Endothelial cell of umbilical vein (primary cell): Measurements from ENCODE around the gene KCTD14. TPM values are rescaled to one million over a fixed set of nuclear protein-coding genes. Genes with fewer than 3 reads are reported as not detected.

Experiments
- BruUV-seq: library from RNA; stranded (reverse); fragments of 400-500 nt; replicated peaks from 2 replicates; lab custom pipeline; 2021; lab: Mats Ljungman, UMichigan
- CTCF ChIA-PET: fragments of 300-600, 350-600 bp; sonication (Branson Sonifier 250); formaldehyde crosslinking; loops from one replicate; lab custom pipeline; 2021; ENCODE audit warnings: antibody characterized with exemption, inconsistent platforms; lab: Charles Lee
- POLR2A ChIA-PET: fragments of 300-600, 350-600 bp; sonication (Branson Sonifier 250); formaldehyde crosslinking; loops from one replicate; lab custom pipeline; 2021; ENCODE audit warnings: antibody characterized with exemption, inconsistent platforms; lab: Charles Lee
- DNase-seq: peaks from one replicate; pipeline ENCODE4 v3.0.0-alpha.2; 2011; ENCODE audit warnings: low read depth, low spot score
- FAIRE-seq: peaks from 2 replicates; lab custom pipeline; 2011; peaks lifted over from hg19 to GRCh38; lab: Jason Lieb, UNC
- H2AFZ ChIP-seq: 2 replicates; pipeline ENCODE4 v1.6.0; 2012; ENCODE audit warnings: low read depth, low read length, control low read depth, inconsistent platforms
- H3K27ac ChIP-seq: 2 replicates; pipeline ENCODE4 v1.5.1; 2011; ENCODE audit warnings: low read depth, mild to moderate bottlenecking, control low read depth, low read length, moderate library complexity; ENCODE audit not compliant: insufficient read depth
- H3K27me3 ChIP-seq, 2 experiments: 2 replicates each; pipeline versions ENCODE4 v1.6.0 to v1.6.1; 2011; ENCODE audit warnings: low read length in 2 of 2, mixed read lengths in 1 of 2; ENCODE audit not compliant: control insufficient read depth in 2 of 2, insufficient read depth in 2 of 2
- H3K36me3 ChIP-seq, 2 experiments: 2 replicates in 1 of 2; 3 replicates in 1 of 2; pipeline ENCODE4 v1.5.1; 2011; ENCODE audit warnings: low read length in 2 of 2, mild to moderate bottlenecking in 1 of 2, moderate library complexity in 1 of 2; ENCODE audit not compliant: control insufficient read depth in 2 of 2, insufficient read depth in 2 of 2; ENCODE audit errors: extremely low read depth in 1 of 2
- H3K4me1 ChIP-seq: 3 replicates; pipeline ENCODE4 v1.5.1; 2011; ENCODE audit warnings: mild to moderate bottlenecking, low read length; ENCODE audit not compliant: control insufficient read depth, insufficient read depth; ENCODE audit errors: extremely low read depth
- H3K4me2 ChIP-seq: 2 replicates; pipeline ENCODE4 v1.6.1; 2011; ENCODE audit warnings: low read length, control low read depth, mixed read lengths; ENCODE audit not compliant: insufficient read depth
- H3K4me3 ChIP-seq, 3 experiments: fragments of 200-600 bp in 1 of 3; sonication (generic), shearing (Covaris generic) in 1 of 3; replicated peaks in 1 of 3; 2 replicates each; pipeline ENCODE4 v1.5.1; 2011 to 2016; ENCODE audit warnings: control low read depth in 3 of 3, low read length in 3 of 3, mild to moderate bottlenecking in 2 of 3, inconsistent platforms in 1 of 3, low read depth in 1 of 3, moderate library complexity in 1 of 3; ENCODE audit not compliant: insufficient read depth in 1 of 3
- H3K79me2 ChIP-seq: 2 replicates; pipeline ENCODE4 v1.6.0; 2012; ENCODE audit warnings: low read length, inconsistent platforms; ENCODE audit not compliant: control insufficient read depth, insufficient read depth
- H3K9ac ChIP-seq: replicated peaks from 2 replicates; pipeline ENCODE3; 2011; ENCODE audit warnings: low read length, control low read depth; ENCODE audit not compliant: insufficient read depth; ENCODE audit errors: extremely low read depth
- H3K9me1 ChIP-seq: replicated peaks from 3 replicates; pipeline ENCODE4 v1.6.0; 2011; ENCODE audit warnings: mild to moderate bottlenecking, low read length; ENCODE audit not compliant: control insufficient read depth, insufficient read depth; ENCODE audit errors: extremely low read depth
- H3K9me3 ChIP-seq: replicated peaks from 2 replicates; pipeline ENCODE4 v1.5.1; 2012; ENCODE audit warnings: low read length, inconsistent platforms; ENCODE audit not compliant: control insufficient read depth, insufficient read depth
- H4K20me1 ChIP-seq: replicated peaks from 2 replicates; pipeline ENCODE3; 2011; ENCODE audit warnings: mild to moderate bottlenecking, low read length; ENCODE audit not compliant: control insufficient read depth, insufficient read depth; ENCODE audit errors: extremely low read depth
- EZH2 ChIP-seq: IDR thresholded peaks from 2 replicates; pipeline ENCODE4 v1.6.1; 2012; ENCODE audit warnings: borderline replicate concordance, low read depth, mild to moderate bottlenecking, moderate library complexity, low read length, inconsistent platforms; ENCODE audit not compliant: severe bottlenecking
- FOS ChIP-seq: IDR thresholded peaks from 2 replicates; pipeline ENCODE4 v1.6.1; 2011; ENCODE audit warnings: mild to moderate bottlenecking, low read length, moderate library complexity, borderline replicate concordance; ENCODE audit not compliant: insufficient read depth
- GATA2 ChIP-seq: IDR thresholded peaks from 2 replicates; pipeline ENCODE4 v1.7.0; 2011; ENCODE audit warnings: low read depth, mild to moderate bottlenecking, moderate library complexity, mixed read lengths, low read length; ENCODE audit not compliant: insufficient read length, insufficient read depth
- JUN ChIP-seq: IDR thresholded peaks from 2 replicates; pipeline ENCODE4 v1.6.1; 2011; ENCODE audit warnings: borderline replicate concordance, low read depth; ENCODE audit not compliant: insufficient read length, insufficient read depth
- MAX ChIP-seq: IDR thresholded peaks from 2 replicates; pipeline ENCODE4 v1.6.1; 2011; ENCODE audit not compliant: insufficient read depth, insufficient read length
- MYC ChIP-seq: IDR thresholded peaks from one replicate; pipeline ENCODE4 v1.6.1; 2011; ENCODE audit warnings: mild to moderate bottlenecking, low read depth, low read length
- POLR2A ChIP-seq: IDR thresholded peaks from 2 replicates; pipeline ENCODE4 v1.6.1; 2012; ENCODE audit warnings: low read depth, mild to moderate bottlenecking, control low read depth, low read length
- POLR2AphosphoS5 ChIP-seq: IDR thresholded peaks from 2 replicates; pipeline ENCODE4 v1.6.1; 2012; ENCODE audit warnings: low read depth, mild to moderate bottlenecking, control low read depth, low read length, moderate library complexity; ENCODE audit not compliant: insufficient read depth
- dilution Hi-C: fragments of 300-500 bp; cut with MboI; formaldehyde crosslinking; loops from one replicate; pipeline ENCODE4 v1.15.0; 2019; ENCODE audit warnings: low sequenced_read_pairs; ENCODE audit not compliant: extremely low pct_ligation_motif_present
- intact Hi-C: fragments of 100-400 bp; cut with micrococcal nuclease; formaldehyde crosslinking; loops from one replicate; pipeline ENCODE4 v1.10.0; 2022
- polyA plus RNA-seq, 4 experiments: library from polyadenylated mRNA; depleted of rRNA in 3 of 4; stranded (reverse) in 3 of 4; unstranded in 1 of 4; fragments of >200 nt; gene quantifications; 2 replicates each; pipeline versions ENCODE4 v1.2.1 to v1.2.3, GENCODE V29; 2011 to 2012; ENCODE audit warnings: missing spikeins in 1 of 4
- total RNA-seq: library from RNA; stranded (reverse); gene quantifications from 2 replicates; pipeline ENCODE4 v1.2.3, GENCODE V29; 2021
- TF ChIP-seq, protein P1 (sequence below), 2 donors: IDR thresholded peaks; 1 replicate in 1 of 2; 2 replicates in 1 of 2; pipeline ENCODE4 v1.5.1; 2011; ENCODE audit warnings: low read length in 2 of 2, mild to moderate bottlenecking in 2 of 2, moderate library complexity in 2 of 2, control low read depth in 1 of 2, inconsistent platforms in 1 of 2, low read depth in 1 of 2; ENCODE audit not compliant: insufficient read depth in 1 of 2; ENCODE audit errors: extremely low read depth in 1 of 2

The KCTD14 gene
- total and polyA plus RNA-seq, 2 donors (not counting 3 experiments of a cell fraction or from before 2014, with no cell fraction given) = 0.57 to 1.8 TPM

DNA sequence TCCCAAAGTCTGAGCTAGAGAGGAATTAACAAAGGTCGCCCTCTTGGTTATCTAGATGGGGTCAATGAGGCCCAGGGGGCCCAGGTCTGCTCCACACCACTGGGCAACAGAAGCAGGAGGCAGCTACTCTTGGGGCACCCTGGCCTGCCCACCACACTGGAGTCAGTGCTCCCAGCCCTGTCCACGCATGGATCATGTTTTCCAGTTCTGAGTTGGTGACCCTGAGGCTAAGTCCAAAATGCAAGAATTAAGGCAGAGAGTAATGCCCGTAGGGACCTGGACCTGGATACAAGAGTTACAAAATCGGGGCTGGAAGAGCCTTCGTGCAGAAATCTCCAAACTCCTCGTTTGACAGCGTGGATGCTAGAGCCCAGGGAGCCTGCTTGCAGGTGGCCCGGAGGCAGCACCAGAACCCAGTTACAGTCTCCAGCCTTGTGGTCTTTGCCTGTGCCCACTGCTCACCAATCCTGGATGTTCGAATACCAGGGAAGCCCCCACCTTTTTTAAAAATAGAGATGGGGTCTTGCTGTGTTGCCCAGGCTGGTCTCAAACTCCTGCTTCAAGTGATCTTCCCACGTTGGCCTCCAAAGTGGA is 34.5 kb upstream of the KCTD14 start:
- no peak for TF ChIP-seq GATA2
- TF ChIP-seq POLR2A = no peak
- no peak for TF ChIP-seq JUN
- no peak for TF ChIP-seq FOS
- no peak for TF ChIP-seq MYC
- no peak for TF ChIP-seq MAX
- TF ChIP-seq, protein P1, sequence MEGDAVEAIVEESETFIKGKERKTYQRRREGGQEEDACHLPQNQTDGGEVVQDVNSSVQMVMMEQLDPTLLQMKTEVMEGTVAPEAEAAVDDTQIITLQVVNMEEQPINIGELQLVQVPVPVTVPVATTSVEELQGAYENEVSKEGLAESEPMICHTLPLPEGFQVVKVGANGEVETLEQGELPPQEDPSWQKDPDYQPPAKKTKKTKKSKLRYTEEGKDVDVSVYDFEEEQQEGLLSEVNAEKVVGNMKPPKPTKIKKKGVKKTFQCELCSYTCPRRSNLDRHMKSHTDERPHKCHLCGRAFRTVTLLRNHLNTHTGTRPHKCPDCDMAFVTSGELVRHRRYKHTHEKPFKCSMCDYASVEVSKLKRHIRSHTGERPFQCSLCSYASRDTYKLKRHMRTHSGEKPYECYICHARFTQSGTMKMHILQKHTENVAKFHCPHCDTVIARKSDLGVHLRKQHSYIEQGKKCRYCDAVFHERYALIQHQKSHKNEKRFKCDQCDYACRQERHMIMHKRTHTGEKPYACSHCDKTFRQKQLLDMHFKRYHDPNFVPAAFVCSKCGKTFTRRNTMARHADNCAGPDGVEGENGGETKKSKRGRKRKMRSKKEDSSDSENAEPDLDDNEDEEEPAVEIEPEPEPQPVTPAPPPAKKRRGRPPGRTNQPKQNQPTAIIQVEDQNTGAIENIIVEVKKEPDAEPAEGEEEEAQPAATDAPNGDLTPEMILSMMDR (IDR thresholded peaks at IDR 0.05; ENCODE audit: extremely low read depth in 1 of 2, insufficient read depth in 1 of 2, low read depth in 1 of 2, low read length in 2 of 2) = no peak
- no peak for TF ChIP-seq EZH2
- TF ChIP-seq POLR2AphosphoS5 = no peak
- Histone ChIP-seq H3K27ac (no peak overlapping the region), H3K4me3 (no peak overlapping the region), H2AFZ (no peak overlapping the region), H3K4me1 (no peaks in the 10 kb centered on the region), H3K27me3 (no peaks in the 10 kb centered on the region), H3K9ac (no peak overlapping the region), H3K4me2 (no peak overlapping the region), H3K79me2 (no peaks in the 10 kb centered on the region), H3K9me3 (no peaks in the 10 kb centered on the region), H4K20me1 (no peaks in the 10 kb centered on the region), H3K36me3 (no peaks in the 10 kb centered on the region), H3K9me1 (no peaks in the 10 kb centered on the region)
- dilution Hi-C loops = no loop called here
- intact Hi-C loops = no loop called here
- no peak for FAIRE-seq
- CTCF ChIA-PET = interaction anchor here (0.5 to 1.0 kb wide), 2 partner anchors 8 to 131 kb away, joined by 3 to 4 read pairs; partner anchors contain the start of gene KCTD21
- no peak for DNase-seq
- POLR2A ChIA-PET = no interaction called here
- no TSS peak for BruUV-seq
